Hematopoietic multipotent progenitor cell treated with erythropoietin and hydrocortisone succinate and interleukin-3 and kit ligand, for 15 days (in vitro differentiated cells): ENCODE data around the gene EBF3.

Experiments
- DNase-seq: peaks from one replicate; pipeline ENCODE4 v3.0.0-alpha.2; 2015; ENCODE audit warnings: low spot score

The EBF3 gene

DNA sequence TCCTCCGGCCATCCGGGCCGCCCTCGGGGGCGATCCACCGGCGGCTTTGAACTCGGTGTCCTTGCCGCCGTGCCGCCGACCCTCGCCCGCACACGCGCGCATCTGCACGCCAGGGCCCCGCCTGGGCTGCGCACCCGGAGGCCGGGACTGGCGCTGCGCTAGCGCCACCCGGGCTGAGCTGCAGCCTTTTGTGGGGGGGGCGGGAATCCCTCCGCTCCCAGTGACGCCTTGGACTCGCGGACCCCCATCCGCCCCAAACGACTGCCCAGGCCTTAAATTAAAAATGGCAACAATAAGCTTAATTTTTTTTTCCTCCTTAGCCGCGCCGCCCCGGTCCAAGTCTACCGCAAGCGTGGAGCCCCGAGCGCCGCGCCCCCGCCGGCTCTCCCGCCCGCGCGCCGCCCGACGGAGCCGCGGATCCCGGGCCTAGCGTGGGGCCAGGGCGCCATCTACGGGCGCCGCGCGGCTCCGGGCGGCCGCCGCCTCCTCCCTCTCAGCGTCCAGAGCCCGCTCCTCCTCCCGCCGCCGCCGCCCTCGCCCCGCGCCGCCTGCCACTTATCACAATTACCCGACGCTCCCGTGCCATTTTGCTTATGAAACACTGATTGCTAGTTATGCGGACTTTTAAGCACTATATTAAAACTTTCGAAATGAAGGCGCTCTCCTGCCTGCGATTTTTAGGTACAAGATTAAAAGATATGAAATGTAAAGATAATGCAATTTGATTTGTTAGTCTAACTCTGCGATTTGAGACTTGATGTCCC lies 7.5 kb upstream of the EBF3 start:
- DNase-seq: no peak

DNA sequence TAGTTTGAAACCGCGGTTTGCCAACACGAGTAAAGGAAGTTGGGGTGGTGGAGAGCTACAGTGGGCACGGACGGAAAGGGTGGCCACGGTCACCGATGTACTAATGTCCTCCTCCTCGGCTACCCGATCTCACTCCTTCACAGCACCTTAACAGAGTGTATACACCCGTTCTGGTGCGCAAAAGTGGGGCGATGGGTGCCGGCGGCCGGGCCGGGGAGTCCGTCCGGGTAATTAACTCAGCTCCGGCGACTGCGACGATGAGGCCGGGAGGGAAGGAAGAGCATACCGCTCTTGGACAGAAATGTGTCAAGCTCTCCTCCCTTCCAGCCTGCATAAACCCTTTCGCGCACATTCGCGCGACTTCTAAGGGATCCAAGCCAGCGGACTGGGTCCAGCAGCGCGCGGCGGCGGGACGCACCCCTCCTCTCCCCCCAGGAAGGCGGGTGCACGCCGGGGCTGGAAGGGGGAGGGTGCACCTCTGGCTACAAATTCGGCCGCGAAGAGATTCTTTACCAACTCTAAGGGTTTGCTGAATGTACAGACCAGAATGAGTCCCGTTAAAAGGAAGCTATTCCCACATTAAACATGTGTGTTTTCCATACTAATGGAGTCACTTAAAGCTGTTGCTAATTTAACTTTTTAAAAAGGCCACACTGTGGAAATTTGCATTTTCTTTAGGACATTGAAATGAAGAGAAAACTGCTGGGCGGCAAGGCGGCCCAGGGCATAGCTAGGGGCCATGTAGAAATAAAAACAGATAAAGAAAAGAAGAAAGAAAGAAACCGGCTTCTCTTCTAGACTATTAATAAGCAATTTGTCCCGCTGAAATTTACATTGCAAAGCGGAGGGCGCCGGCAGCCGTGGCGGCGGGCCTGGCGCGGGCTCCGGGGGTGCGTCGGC lies 6.6 kb upstream of the EBF3 start:
- no peak for DNase-seq

DNA sequence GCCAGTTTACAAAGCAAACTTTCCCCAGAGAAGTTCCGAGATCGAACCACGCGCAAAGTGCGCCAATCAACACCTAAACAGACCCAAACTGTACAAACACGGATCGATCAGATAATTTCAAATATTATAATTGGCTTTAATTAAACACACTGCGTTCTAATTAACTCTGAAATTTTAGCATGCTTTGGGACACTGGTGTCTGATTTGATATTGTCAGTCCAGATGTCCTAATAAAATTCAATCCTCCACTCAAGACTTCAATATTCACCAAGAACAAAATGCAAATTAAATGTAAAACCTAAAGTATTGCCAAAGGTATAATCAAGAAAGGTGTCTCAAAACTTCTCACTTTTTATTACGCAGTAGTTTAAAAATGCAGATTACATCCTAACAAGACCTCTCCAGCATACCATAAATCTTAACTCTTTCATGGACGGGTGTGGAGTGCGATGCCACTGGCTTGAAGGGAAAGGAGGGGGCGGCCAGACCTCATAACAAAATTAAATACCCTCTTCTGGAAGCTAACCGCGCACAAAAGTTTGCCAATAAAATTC lies 5.9 kb upstream of the EBF3 start:
- DNase-seq: no peak

DNA sequence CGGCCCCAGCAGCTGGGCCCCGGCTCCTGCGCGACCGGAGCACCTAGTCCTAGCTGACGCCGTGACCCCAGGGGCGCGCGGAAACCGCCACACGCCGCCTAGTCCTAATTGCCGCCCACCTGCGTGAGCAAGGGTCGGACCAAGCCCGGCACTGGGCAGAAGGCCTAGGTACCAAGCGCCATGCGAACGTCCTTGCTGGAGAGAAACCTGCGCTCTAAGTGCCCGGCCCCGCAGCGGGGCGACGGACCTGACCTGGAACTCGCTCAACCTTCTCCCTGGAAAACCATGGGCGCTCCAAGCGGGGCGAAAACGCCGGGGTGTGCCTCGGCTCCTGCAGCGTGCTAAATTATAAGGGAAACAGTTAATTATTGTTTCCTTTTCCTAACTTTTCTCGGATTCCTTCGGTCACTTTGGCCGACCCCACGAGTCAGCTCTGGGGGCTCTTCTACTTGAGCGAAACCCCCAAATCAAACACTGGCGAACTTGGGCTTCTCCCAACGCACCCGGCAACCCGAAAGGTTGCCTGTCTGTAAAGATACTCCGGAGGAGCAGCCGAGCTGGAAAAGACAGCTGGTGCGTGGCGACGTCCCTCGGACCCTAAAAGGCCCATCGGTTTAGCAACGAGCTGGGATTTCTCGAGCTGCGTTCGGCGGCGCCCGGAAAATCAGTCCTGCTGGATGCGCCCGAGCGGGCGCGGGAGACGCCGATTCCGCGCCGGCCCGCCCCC lies 5.3 kb upstream of the EBF3 start:
- DNase-seq: no peak

DNA sequence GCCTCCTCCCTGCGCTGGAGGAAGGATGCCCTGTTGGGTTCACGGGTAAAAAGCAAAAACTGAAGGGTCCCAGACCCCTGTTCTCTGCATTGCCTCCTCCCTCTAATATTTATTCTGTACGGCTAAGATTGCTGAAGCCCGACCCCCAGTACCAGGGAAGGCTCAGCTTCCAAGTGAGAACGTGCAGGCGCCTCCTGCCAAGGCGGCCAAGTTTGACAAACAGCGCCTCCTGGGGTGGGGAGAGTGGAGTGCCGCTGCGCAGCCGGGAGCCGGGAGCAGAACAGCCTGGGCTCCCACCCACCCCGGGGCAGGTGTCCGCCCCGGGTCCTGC lies 4.7 kb upstream of the EBF3 start:
- DNase-seq: no peak

DNA sequence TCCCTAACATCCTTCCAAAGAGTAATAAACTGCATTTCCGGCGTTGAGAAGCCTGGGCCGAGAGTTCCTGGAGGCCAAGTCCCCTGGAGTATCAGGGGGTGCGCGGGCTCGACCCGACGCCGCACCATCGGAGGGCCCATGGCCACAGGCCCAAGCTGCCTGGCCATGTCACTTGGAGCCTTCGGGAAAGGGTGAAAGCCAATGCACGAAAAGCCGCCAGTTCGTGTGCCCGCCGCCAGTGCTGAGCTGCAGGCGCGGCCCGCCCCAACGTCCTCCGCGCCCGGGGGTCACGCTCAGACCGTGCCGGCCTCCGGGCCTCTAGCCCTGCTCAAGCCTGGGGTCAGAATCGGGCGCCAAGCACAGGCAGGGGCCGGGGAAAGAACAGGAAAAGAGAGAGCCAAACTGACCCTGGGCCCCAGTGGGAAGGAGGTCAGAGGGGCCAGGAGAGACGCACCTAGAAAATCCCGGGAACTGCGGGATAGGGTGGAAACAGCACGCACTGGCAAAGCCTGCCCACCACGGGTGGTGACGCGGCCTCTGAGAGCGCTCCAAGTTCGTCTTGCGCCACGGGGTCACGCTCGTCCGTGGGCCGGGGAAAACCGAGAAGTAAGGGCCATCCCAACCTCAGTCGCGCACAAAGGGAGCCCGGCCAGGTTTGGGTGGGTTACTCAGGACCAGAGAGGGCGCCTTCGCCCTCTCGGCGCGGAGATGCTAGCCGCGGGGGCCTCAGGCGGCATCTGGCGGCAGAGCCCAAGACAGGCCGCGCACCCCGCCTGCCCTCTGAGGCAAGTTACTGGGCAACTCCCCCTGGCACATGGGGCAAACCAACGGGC lies 4.2 kb upstream of the EBF3 start:
- no peak for DNase-seq

DNA sequence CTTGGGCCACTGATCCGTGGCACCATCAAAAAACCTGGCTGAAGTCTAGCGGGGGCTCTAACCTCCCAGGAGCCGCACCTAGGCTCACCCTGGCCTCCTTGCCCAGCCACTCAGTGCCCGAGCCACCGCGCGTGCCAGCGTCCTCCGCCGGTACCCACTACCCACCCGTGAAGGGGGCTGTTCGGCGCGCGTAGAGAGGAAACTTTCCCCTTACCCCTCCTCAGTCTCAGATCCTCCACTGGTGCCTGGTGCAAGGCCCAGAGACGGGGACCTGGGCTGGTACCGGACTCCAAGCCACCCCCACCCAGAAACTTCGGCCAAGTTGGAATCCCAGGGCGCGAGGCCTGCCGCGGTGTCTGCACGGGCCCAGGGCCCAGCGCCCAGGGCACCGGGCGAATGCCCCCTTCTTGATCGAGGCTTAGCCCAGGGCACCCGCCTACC lies 3.5 kb upstream of the EBF3 start:
- no peak for DNase-seq

DNA sequence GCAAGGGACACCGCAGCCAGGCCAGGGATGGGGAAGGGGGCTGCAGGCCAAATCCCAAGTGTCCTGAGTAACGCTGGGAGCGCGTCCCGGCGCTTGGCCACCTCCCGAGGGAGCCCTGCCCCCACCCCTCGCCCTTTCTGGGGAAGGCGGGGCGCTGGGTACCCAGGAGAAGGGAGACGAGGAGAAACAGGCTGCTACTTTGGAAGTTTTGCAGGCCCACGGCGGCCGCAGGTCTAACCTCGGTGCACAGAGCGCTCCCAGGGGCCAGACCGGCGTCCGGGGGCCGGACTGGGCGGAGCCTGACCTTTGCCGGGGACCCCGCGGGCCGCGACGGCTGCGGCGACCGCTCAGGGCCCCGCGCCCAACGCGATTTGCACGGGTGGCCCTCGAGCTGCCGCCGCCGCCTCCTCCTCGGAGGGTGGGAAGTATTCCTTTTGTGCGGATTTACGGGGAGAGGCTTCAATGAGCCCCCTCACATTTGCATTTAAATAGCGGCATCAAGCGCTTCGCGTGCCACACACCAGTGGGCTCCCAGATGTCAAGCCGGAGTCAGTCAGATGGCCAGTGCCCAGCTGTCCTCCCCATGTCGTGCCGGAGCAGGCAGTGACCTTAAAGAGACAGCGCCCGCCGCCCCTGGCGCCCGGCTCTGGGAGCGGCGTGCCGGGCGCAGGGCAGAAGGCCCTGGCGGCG lies 3.0 kb upstream of the EBF3 start:
- no peak for DNase-seq

DNA sequence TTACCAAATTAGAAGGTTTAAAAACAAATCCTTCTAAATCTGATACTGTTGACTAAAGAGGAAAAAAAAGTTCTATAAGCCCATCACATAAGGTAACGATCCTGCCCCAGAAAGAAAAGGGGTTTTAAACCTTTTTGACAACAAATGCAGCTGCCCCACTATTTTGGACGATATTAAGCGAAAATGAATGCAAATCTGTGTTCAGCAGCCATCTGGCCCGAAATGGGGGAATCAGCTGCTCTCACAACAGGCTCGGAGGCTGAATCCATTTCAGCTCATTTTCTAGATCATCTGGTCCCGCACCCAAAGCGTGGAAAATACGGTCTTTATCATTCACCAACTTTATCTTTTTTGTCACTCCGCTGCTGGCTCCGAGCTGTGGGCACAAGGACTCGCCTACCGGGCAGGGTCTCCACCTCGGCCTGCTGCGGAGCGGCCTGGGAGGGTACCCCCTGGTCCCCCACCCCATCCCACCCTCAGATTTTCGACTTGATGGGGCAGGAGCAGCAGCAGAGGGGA lies 2.4 kb upstream of the EBF3 start:
- DNase-seq: no peak

DNA sequence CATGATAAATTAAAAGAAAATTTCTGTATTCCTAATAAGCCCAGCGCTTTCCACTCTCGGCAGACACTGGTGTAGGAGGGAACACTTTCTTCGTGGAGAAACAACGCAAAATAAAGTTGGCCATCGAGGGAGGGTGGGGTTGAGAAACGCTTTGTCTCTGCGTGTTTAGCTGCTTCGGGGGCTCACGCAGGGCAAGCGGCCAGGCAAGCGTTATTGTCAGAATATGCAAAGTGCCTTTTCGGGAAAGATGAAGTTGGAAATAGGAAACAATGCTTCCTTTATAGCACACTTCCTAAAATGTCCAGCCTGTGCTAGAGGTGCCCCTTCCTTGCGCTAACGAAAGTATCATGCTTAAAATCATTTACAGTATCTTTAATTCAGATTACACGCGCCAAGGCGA lies 1.9 kb upstream of the EBF3 start:
- no peak for DNase-seq

DNA sequence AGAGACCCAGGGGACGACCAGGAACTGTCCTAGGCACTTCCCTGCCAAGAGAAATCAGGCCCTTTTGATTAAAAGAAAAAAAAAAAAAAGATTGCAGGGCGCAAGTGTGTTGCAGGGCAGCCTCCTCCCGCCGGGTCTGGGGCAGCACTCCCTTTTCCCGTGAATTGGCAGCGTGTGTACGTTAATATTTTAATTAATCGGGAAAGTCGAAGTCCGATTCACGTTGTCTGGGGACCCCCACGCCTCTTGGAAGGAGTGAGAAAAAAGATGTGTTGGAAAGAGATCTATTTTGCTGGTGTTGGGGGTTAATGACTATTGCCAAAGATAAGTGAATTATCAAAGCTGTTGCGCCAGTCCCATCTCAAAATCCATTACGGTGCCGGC lies 1.3 kb upstream of the EBF3 start:
- no peak for DNase-seq

DNA sequence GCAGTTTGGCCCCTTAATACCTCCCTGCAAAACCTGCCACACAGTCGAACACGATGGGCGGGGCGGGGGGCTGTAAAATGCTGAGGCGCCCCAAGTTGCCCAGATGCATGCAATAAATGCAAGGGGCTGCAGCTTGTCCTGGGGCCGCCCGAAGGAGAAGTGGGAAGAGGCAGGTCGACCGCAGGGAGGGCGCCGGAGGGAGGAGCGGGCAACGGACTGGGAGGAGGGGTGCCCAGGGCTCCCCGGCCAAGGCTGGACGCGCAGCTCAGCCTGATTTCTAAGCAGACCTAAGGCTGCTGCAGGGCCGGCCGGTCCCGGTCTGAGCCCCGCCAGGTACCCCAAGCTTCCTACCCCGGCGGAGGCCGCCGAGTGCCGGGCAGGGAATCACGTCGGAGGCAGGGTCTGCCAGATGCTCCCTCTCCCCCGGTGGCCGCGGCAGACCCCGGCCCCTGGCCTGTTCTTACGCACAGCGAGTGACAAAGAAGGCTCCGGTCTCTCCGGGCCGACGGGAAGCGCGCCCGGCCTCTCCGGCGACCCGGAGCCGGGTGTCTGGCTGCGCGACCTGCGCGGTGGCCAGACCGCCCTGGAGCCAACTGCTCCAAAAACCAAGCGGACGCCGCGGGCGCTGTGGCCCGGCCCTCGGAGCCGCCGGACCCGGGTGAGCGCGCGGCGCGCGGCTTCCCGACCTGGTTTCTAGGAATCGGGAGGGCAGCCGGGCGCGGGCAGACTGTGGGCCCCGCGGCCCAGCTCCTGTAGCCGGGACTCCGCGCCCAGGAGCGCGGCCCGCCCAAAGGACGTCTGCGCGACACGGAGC lies 744 bp upstream of the EBF3 start:
- DNase-seq: no peak

DNA sequence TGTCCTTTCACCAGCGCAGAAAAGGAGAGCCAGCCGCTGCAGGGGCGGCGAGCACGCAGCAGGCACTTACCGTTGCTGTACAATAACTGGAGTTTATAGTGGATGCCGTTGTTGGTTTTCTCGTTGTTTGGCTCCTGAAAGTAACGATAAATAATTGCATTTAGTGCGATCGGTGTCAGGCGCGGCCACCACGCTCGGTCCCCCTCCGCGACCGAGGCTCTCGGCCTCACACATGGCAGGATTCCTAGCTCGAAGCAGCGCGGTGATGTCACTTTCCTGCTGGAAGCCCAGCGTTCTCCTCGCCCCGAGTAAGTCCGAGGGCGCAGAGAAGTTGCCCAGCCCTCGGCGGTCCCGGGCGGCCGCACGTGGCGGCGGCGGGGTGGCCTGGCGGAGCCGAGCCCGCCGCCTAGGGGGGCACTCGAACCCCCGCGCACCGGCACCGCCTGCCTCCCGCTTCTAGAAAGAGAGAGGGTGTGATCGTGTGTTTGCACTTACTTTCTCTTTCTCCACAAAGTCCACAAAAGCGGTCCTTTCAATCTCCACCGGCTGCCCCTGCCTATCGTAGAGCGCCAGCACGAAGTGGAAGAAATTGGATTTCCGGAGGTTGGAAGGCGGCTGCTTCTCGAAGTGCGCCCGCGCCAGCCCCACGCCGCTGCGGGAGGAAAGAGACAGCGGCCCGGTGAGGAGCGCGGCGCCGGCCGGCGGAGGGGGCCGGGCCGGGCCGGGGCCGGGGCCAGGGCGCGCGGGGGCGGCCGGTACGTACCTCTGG lies 1.0 kb downstream of the EBF3 start:
- no peak for DNase-seq

DNA sequence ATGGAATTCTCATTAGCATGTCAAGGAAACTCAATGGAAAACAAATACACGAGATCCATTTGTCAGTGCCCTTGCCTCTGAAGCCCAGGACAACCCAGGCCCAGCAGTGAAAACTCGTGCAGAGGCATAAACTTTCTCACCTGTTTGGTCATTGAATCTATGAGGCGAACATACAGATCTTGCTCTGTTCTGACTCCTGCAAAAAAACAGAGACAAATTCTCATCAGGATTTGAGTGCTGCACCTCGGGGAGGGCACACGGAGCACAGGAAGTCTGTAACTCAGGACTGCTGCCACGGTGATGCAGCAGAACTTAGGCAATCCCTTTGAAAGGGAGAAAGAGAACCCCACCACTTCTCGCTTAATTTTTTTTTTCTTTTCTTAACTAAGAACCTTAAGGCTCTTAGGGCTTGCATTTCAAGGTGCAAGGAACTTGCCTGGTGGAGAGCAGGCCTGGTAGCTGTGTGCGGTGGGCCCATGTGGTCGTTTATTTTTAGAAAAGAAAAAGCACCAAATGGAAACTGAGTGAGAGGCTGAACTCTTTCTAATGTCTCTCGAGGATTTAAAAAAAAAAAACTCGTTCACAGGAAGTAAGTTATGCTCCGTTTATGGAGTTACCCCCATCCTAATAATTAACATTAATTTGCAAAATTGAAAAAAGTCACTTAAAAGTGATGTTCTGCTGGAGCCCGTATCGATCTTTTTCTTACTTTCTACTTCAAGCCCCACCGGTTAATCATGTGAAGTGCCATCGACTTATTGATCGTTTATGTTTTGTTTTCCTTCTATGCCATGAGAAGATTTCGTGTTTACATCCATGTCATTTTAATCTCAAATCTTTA lies 1.8 kb downstream of the EBF3 start:
- DNase-seq: no peak

DNA sequence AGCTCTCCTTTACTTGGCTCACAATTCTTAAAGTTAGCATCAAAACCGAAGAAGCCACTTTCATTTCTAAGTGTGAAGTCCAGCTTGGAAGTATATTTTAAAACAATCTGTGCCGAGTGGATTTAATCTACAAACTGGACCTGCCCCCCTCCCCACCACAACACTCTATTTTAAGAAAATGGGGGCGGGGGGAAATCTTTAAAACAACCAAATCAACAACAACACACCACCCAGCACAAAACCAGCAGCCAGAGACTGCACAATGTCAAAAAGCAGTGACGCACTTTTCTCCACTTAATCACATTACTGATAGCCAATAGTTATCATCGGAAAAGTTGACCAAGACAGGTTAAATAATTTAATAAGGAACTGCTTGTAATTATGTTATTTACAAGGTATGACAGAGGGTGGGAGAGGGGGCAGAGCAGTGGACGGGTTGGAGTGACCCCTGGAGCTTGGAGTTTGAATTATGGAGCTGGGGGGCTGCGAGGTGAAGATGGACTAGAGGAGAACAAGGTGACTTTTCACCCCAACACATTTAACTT lies 2.8 kb downstream of the EBF3 start:
- DNase-seq: no peak

DNA sequence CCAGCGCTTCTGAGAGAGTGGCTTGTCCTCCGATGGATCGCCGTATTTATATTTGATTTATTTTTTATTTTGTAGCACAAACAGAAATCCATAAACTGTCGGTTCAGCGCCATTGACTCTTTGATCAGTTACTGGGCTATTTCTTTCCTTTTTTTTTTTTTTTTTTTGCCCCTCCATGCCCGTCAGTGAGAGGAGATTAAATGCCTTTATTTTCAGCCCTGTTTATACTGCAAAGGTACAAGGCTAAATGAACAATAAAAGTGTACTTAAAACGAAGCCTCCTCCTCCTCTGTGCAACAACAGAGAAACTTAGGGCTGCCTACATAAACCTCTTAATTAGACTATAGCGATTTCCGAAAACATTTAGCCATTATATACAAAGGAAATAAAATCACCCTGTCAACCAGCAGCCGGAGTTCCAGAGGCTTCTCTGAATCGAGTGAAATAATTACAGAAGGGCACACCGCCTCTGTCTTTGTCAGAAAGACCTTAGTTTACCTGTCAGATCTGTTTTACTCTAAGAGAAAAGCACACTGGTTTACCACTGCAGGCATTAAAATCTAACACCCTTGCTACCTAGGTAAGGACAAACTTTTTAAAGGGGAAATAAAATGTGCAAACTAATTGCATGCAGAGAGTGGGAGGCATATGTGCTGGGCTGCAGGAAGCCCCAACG lies 3.5 kb downstream of the EBF3 start:
- no peak for DNase-seq
